Measurements from ENCODE around the gene KLF16. TPM values are rescaled to one million over a fixed set of nuclear protein-coding genes. Genes with fewer than 3 reads are reported as not detected.

KLF16 gene
- total and polyA plus RNA-seq, 3 donors from 2014 or later = 13.3 to 26.5 (median 14.7) TPM

DNA sequence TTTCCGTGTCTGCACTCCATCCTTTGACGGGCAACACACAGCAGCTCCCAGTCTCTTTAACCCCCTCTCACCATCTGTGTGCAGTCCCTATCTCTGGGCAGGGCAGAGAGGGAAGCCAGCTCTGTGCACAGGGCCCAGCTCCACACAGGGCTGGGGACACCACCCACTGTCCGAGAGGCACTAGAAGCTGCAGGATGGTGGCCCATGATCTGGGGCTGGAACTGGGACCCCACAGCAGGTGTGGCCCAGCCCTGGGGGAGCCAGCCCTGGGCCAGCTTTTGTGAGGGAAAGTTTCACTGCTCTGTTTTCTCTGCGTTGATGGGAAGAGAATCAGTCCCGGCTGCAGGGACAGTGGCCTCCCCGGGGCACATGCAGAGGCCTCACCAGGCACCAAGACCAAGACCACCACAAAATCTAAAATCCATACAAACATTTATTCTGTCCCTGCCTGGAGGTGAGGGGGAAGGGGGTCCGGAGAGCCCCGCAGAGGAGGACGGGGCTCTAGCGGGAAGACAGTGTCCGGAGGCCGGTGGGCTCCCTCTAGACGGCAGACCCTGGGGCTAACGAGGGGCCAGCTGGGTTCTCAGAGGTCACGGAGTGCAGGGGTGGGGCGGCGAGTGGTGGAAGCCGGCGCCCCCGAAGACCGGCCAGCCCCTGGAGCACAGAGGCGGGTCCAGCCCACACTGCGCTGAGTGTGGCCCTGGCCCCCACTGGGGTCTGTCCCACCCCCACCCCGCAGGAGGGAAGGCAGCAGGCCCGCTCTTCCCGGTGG lies 48.4 kb downstream of the KLF16 start:
- peaks cover 13% of the 10 kb centered on the region for H3K4me1 ChIP-seq
- no peak for TF ChIP-seq POLR2A (IDR thresholded peaks at IDR 0.05)
- TF ChIP-seq, protein P1, sequence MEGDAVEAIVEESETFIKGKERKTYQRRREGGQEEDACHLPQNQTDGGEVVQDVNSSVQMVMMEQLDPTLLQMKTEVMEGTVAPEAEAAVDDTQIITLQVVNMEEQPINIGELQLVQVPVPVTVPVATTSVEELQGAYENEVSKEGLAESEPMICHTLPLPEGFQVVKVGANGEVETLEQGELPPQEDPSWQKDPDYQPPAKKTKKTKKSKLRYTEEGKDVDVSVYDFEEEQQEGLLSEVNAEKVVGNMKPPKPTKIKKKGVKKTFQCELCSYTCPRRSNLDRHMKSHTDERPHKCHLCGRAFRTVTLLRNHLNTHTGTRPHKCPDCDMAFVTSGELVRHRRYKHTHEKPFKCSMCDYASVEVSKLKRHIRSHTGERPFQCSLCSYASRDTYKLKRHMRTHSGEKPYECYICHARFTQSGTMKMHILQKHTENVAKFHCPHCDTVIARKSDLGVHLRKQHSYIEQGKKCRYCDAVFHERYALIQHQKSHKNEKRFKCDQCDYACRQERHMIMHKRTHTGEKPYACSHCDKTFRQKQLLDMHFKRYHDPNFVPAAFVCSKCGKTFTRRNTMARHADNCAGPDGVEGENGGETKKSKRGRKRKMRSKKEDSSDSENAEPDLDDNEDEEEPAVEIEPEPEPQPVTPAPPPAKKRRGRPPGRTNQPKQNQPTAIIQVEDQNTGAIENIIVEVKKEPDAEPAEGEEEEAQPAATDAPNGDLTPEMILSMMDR (IDR thresholded peaks at IDR 0.05) = no peak
- no peaks in the 10 kb centered on the region for H3K36me3 ChIP-seq (ENCODE audit: low read depth, missing control alignments)
- no peaks in the 10 kb centered on the region for H3K27me3 ChIP-seq
- no peak overlapping the region for H3K4me3 ChIP-seq
- no peak for DNase-seq
- no peaks in the 10 kb centered on the region for H3K9me3 ChIP-seq
- 80 to 84% methylated on average over 20 to 26 of the region's 26 CpGs for WGBS, 2 donors
- intact Hi-C loops (cut with DNase I; ENCODE audit: low total_unique reads) = no loop called here
- no peak overlapping the region for H3K27ac ChIP-seq

DNA sequence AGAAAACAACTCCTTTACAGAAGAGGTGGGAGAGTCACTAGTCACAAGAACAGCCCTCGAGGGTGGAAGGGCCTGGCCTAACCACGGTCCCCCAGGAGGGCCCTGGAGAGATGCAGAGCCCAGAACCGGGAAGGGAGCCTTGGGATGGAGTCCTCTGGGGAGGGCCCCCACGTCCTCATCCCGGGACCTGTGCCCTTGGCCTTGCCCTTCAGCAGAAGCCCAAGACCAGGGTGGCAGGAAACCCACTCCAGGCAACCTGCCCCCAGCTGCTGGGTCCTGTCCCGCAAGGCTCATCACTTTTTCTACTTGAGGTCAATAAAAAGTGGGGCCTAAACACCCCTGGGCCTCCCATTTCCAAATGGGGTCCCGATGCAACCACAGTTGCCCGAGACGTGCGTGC lies 49.0 kb downstream of the KLF16 start:
- intact Hi-C loops (cut with DNase I; ENCODE audit: low total_unique reads) = no loop called here
- TF ChIP-seq, protein P1 (IDR thresholded peaks at IDR 0.05) = no peak
- no peak for TF ChIP-seq POLR2A (IDR thresholded peaks at IDR 0.05)
- no peaks in the 10 kb centered on the region for H3K36me3 ChIP-seq (ENCODE audit: low read depth, missing control alignments)
- no peaks in the 10 kb centered on the region for H3K9me3 ChIP-seq
- no peaks in the 10 kb centered on the region for H3K27me3 ChIP-seq
- DNase-seq = no peak
- H3K4me1 ChIP-seq = peaks cover 13% of the 10 kb centered on the region
- WGBS, 2 donors = 60 to 69% methylated on average over 6 to 10 of the region's 10 CpGs
- H3K27ac ChIP-seq = no peak overlapping the region
- no peak overlapping the region for H3K4me3 ChIP-seq

DNA sequence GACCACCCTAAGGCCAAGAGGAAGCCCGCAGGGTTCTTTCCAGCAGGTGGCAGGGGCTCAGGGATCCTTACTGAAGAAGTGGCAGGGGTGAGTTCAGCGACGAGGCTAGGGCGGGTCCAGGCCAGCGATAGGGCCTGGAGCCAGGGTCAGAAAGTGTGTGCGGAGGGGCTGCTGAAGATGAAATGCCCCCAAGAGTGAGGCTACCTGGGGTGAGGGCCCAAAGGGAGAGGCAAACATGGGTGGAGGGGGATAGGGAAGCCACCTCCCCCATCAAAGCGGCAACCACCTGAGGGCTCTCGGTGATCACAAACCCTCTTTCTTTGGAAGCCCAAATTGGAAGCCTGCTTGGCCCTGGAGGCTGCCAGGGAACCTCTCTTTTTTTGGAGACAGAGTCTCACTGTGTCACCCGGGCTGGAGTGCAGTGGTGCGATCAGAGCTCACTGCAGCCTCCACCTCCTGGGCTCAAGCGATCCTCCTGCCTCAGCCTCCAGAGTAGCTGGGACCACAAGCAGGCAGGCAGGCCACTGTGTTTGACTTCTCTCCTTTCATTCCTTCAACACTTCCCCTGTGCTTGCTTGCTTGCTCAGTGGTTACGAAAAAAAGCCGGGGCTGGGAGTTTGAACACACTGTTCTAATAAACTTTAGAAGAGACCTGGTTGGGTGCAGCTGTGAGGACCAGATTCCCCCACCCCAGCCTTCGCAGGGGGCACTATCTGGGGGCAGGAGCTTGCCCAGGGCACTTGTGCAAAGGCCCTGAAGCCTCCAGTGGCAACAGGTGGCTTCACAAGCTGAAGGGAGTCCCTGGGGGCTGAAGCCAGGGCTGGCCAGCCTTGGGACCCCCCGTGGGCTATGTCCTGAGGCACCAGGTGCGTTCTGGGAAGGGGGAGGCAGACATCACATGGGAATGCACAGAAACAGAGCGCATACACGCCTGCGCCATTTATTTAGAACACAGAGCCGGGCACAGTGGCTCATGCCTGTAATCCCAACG lies 49.9 kb downstream of the KLF16 start:
- Histone ChIP-seq H3K4me3 (peak overlapping the region in 1 of 2 donors; percentile 62), H3K27me3 (no peaks in the 10 kb centered on the region), H3K9me3 (no peaks in the 10 kb centered on the region), H3K36me3 (ENCODE audit: low read depth, missing control alignments) (no peaks in the 10 kb centered on the region), H3K27ac (peak overlapping the region in 1 of 2 donors; percentile 33), H3K4me1 (peaks cover 13% of the 10 kb centered on the region)
- DNase-seq = no peak
- no peak for TF ChIP-seq POLR2A (IDR thresholded peaks at IDR 0.05)
- TF ChIP-seq, protein P1 (IDR thresholded peaks at IDR 0.05) = no peak
- WGBS, 2 donors = 54 to 67% methylated on average over 16 to 21 of the region's 21 CpGs
- intact Hi-C loops (cut with DNase I; ENCODE audit: low total_unique reads) = no loop called here

DNA sequence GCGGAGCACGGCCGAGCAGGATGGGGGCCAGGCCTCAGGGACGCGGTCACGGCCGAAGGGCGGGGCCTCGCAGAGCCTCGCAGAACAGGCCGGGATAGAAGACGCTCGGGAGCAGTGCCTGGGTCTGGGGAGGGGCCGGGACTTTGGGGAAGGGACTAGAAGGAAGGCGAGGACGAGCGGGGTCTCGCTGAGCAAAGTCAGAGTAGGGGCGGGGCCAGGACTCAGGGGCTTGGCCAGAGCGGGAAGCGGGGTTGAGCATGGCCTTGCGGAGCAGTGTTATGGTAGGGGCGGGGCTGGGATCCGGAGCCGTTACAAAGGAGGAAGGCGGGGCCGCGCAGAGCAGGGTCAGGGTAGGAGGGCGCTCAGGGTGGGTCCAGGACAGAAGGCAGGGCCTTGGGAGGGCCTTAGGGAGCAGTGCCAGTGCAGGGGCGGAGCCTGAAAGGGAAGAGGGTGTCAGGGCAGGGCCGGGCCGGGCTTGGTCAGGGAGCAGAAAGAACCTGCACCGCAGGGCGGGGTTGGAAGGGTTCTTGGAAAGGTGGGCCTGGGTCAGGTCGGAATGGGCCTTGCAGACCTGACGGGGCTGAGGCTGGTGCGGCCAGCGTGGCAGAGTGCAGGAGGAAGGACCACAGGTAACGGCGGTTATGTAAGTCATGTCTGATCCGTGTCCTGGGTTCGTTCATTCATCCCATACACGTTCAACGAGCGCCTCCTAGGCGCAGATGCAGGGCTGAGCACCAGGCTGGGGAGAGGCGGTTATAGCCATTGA lies 50.8 kb downstream of the KLF16 start:
- no peak for TF ChIP-seq POLR2A (IDR thresholded peaks at IDR 0.05)
- TF ChIP-seq, protein P1 (IDR thresholded peaks at IDR 0.05) = peak in 2 of 3 experiments; percentile 1 to 24
- H3K36me3 ChIP-seq (ENCODE audit: low read depth, missing control alignments) = no peaks in the 10 kb centered on the region
- no peaks in the 10 kb centered on the region for H3K27me3 ChIP-seq
- H3K4me3 ChIP-seq = peak overlapping the region; percentile 19 to 62
- H3K4me1 ChIP-seq = peaks cover 13% of the 10 kb centered on the region
- DNase-seq = peak; percentile 96
- peak overlapping the region; percentile 14 to 33 for H3K27ac ChIP-seq
- no peaks in the 10 kb centered on the region for H3K9me3 ChIP-seq
- WGBS, 2 donors = 1% methylated on average over 39 to 47 of the region's 47 CpGs
- intact Hi-C loops (cut with DNase I; ENCODE audit: low total_unique reads) = no loop called here

All from testis (tissue), 3 donors.